Left cardiac atrium (tissue), 4 donors: ENCODE measurements around the gene FRS2. TPM values are rescaled to one million over a fixed set of nuclear protein-coding genes. Genes with fewer than 3 reads are reported as not detected.
A peak's percentile ranks its signal among the peaks of the same experiment; 100 is the strongest.
"Not testable (repeated sequence)": the region's sequence is repeated elsewhere in the genome, so short reads cannot be mapped to it uniquely, and the experiment has no call there.

Source experiments
- ATAC-seq, 2 donors: fragments of 200-7000 bp; cut with Tn5 transposase; one replicate each; pipeline ENCODE4 v1.9.1; 2020; ENCODE audit warnings: mild to moderate bottlenecking in 2 of 2, moderate library complexity in 2 of 2
- DNase-seq: peaks from one replicate; pipeline ENCODE4 v3.0.0-alpha.2; 2020
- intact Hi-C, 2 donors: fragments of 100-400 bp; cut with DNase I; formaldehyde crosslinking; loops; one replicate each; pipeline versions ENCODE4 v1.14.1 to v1.15.1; 2022 to 2023
- long read RNA-seq: library from polyadenylated mRNA; unstranded; transcript quantifications from one replicate; pipeline ENCODE4 v2.0.0, GENCODE V29; 2021
- total RNA-seq, 2 donors: library from RNA; stranded (reverse); fragmentation: NEBNext Ultra II Directional; extraction: Animal tissue kit (Norgen Biotek cat#: 25700); gene quantifications; one replicate each; pipeline ENCODE4 v1.2.1, GENCODE V29; 2021
- donor health status: DM: no; HTN: yes; CAD: no.
- donor health status: DM: no; HTN: yes; CAD: no; lungs with severe emphysema.
- donor health status: DM: yes; HTN: yes; CAD: no.
- donor health status: Dilated cardiomyopathy.

Gene FRS2
- 10 to 100 TPM; 21.3 to 30.7 TPM for total RNA-seq
- long read RNA-seq, partial matches to known transcripts, result 2 of 4 reads
- long read RNA-seq, other reads (novel, unspliced or antisense), result 2 of 4 reads

DNA sequence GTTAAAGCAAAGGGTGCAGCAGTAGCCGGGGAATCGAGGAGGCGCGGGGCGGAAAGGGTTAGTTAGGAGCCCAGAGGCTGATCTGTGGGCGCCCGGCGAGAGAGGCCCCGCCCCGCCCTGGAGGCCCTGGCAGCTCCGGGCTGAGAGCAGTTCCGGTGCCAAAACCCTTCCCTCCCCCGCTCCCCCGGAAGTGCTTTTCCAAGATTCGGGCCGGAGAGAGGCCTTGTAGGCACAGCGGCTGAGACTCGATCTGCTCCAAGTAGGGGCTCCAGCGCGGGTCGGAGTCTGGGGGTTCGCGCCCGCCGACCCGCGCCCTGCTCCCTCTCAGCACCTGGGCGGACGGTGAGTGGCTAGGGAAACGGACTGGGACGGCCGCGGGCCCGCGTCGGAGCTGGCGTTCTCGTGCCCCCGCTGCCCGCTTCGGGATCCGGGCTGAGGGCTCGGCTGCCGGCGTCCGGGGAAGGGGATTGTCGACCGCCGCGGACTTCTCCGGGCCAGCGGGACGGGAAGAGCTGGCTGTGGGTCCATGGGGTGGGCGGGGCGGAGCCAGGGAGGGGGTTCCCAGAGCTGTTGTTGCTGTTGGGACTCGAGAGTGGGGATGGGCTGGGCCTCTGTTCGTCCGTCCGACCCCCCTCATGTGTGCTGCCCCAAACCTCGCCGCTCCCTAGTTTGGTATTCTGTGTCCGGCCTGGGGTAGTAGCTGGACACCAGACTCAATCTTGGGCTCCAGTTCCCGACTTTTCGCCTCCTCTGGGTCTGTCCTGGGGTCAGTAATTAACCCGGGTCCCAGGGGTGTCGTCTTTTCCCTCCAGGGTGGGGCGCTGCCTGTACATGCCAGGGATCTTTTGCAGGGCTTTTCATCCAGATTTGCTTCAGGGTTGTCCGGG is at the start of gene FRS2:
Gene FRS2 (plus strand): TSS at position 200 of the 887 bp plus-strand sequence. CDS start 98,643 bp downstream, outside the sequence.
- ATAC-seq, result peak; percentile 99
- DNase-seq, result peak; percentile 93
- intact Hi-C loops, result loop anchor here in 1 of 2 donors (2.0 to 5.0 kb wide), 2 partner anchors 38 to 100 kb away; no protein-coding TSS in a partner anchor

DNA sequence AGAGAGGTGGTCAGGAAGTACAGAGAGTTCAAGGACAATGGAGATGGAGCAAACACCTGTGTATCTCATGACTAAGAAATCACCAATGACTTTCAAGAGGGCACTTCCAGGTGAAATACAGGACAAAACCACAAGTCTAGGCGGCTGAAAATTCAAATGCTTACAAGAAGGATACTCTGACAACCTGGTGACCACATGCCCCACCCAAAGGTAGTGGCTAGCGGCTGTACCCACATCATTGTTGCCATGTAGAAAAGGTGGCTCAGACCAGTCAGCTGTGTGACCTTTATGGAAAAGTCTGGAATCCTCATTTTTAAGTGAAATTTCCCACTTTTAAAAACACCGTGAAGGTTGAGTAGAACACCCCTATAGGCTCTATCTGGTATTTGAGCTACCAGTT is 48.6 kb upstream of the FRS2 start:
- no peak for ATAC-seq
- intact Hi-C loops, result no loop called here
- DNase-seq, result no peak

GRCh38 chr12:69423037-69423905 is 46.9 kb upstream of the FRS2 start:
- DNase-seq (no peak), ATAC-seq (no peak)
- intact Hi-C loops, result no loop called here

DNA sequence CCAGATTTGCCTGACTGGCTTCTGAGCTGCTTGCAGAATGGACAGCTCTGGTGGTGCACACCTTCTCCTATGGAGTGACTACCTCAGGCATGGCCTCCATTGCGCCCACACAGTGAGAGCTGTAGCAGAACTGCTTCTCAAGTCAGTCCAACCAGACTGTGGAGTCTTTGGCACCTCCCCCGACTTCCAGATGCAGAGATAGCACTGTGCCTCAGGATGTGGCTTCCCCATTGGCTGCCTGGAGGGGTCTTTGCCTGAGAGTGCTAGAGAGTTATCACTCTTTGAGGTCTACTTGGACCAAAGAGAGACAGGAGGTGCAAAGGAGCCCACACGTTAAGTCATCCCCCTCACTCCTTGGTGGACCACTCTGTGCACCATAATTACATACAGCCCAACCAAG is 44.8 kb upstream of the FRS2 start:
- ATAC-seq, result no peak
- intact Hi-C loops, result no loop called here

GRCh38 chr12:69428351-69429073 is 41.7 kb upstream of the FRS2 start:
- intact Hi-C loops, result no loop called here
- DNase-seq (no peak), ATAC-seq (peak in 1 of 2 donors; percentile 56)

More for the DNA sequence above, 44.8 kb upstream of the FRS2 start:
- DNase-seq, result no peak

DNA sequence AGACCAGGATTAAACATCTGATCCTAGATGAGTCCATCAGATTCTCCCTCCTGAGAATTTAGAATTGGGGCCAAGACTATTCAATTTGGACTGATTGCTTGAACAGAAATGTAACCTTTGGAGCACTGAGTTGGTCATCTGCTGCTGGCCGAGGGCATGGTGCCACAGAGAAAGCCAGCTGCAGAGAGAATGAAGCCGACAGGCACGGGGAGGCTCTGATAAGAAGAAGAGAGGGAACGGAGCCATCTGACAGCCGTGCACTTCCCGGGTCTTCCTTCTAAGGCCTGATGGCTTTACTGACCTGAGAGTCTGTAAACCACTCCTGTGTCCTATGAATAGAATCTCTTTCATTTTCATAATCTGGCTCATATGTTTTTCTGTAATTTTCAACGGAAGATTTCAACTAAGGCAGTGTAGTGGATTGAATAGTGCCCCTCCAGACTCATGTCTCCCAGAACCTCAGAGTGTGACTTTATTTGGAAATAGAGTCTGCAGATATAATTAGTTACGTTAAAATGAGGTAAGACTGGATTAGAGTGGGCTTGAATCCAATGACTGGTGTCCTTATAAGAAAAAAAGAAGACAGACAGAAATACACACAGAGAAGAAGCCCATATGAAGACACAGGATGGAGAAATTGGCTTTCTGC is 39.1 kb upstream of the FRS2 start:
- intact Hi-C loops, result loop anchor here in 1 of 2 donors (5.0 kb wide), 1 partner anchor 41 kb away; the partner anchor contains the start of gene FRS2
- ATAC-seq, result peak; percentile 83 to 91
- peak; percentile 41 for DNase-seq

DNA sequence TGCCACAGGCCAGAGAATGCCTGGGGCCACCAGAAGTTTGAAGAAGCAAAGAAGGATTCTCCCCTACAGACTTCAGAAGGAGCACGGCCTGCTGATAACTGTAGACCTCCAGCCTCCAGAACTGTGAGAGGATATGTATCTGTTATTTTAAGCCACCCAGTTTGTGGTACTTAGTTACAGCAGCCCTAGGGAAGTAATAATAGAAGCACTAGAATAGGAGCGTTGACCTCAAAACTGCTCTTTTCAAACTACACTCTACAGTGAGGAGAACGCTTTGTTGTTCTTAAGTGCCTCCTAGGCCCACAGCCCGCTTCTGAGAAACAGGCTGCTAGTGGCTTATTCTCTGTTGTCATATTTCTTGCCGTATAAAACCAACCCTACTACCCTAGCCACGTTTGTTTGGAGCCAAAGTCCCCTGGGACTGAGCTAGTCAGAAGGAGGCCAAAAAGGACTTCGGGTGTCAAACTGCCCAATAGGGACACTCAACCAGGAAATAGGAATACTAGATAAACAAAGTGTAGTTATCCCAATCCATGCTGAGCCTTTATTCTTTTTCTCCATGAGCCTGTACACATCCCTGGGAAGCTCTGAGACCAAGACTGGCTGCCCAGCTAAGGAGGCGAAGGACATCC is 38.5 kb upstream of the FRS2 start:
- ATAC-seq (peak; percentile 68 to 71), DNase-seq (no peak)
- intact Hi-C loops, result loop anchor here in 1 of 2 donors (5.0 kb wide), 1 partner anchor 41 kb away; the partner anchor contains the start of gene FRS2

GRCh38 chr12:69433653-69434052 is 36.5 kb upstream of the FRS2 start:
- no peak for DNase-seq
- ATAC-seq, result no peak
- intact Hi-C loops, result loop anchor here in 1 of 2 donors (5.0 kb wide), 1 partner anchor 39 kb away; the partner anchor contains the start of gene FRS2

DNA sequence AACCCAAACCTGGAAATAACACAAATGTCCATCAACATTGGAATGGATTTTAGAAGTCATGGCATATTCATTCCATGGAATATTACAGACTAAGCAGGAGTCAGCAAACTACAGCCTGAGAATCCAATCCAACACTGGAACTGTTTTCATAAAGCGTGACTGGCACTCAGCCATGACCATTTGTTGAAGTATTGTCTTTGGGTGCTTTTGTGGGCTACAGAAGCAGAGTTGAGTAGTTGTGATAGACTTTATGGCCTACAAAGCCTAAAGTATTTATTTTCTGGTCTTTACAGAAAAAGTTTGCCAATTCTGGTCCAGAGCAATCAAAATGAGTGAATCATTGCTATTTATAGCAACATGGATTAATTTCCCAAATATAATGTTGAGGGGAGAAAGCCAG is 34.5 kb upstream of the FRS2 start:
- intact Hi-C loops, result no loop called here
- DNase-seq (no peak), ATAC-seq (no peak)

GRCh38 chr12:69437073-69437472 is 33.1 kb upstream of the FRS2 start:
- DNase-seq (no peak), ATAC-seq (no peak)
- intact Hi-C loops, result no loop called here

DNA sequence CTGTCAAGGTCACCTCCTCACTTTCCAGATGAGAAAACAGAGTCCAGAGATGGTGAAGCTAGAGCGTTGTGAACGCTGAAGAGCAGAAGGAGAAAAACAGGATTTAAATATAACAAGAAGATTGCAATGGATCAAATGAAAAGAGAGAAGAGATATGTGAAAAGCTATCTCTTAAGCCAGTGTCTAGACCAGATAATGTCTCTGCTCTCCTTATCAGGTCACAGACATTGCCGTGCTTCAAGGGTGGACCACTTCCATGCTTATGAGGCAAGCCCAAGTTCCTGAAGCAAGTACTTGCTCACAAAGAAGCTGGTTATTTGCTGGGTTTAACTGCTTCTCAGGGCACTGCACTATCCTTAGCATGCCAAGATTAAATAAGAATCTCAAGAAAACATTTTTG is 31.6 kb upstream of the FRS2 start:
- no peak for DNase-seq
- intact Hi-C loops, result no loop called here
- no peak for ATAC-seq

DNA sequence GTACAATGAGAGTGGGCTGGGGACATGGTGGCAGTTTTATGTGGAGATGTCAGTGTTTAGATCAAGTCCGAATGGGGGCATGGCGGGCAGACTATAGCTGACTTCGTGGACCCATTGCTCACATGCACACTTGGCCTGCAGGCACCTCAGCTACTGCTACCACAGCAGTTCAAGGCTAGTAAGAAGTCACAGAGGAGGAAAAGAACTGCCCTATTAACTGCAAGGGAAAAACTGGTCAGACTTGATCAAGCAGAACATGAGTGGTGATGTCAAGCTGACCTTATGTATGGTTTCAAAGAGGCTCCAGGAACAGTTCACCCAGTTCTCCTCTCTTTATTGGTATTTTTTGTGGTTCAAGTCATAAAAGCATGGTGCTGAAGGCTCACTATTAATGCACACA is 30.2 kb upstream of the FRS2 start:
- no peak for ATAC-seq

DNA sequence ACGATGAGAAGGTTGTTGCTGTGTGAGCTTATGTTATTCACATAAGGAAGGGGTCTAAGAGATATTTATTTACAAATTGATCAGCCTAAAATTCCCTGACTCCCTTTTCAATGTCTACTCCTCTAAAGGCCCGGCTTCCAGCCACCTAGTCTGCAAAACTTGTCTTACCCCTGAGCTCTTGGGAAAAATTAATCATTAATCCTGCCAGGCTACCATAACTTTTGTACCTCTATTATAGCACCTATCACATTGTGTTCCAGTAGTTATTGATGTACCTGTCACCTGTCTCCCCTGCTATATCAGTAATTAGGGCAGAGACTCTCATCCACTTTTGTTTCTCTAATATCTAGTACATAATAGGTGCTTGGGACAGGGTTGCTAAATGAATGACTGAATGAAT is 29.3 kb upstream of the FRS2 start:
- intact Hi-C loops, result no loop called here
- no peak for ATAC-seq

More for the DNA sequence above, 30.2 kb upstream of the FRS2 start:
- DNase-seq, result no peak
- intact Hi-C loops, result no loop called here

GRCh38 chr12:69442894-69443293 is 27.3 kb upstream of the FRS2 start:
- ATAC-seq (no peak), DNase-seq (no peak)
- intact Hi-C loops, result no loop called here

More for the DNA sequence above, 29.3 kb upstream of the FRS2 start:
- DNase-seq, result no peak

GRCh38 chr12:69443916-69444315 is 26.3 kb upstream of the FRS2 start:
- intact Hi-C loops, result no loop called here
- DNase-seq (no peak), ATAC-seq (no peak)

DNA sequence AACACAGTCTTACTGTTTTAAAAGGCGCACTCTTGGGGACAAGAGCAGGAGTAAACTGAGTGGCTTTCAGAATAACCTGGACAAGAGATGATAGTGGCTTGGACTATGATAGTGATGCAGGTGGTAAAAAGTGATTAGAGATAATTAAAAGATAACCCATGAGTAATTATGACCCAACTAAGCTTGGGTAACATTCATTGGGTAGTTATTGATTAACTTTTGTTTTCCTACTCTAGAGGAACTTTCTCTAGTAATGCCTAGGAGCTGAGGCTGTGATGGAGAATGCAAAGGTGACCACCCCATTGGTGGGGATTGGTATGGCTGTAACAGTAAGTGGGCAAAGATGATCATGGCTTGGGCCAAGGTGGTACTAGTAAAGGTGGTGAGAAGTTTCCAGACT is 22.3 kb upstream of the FRS2 start:
- intact Hi-C loops, result no loop called here
- DNase-seq (no peak), ATAC-seq (no peak)

- DNase-seq, intact Hi-C loops, ATAC-seq: not testable (repeated sequence)
These were observed 17.5 kb upstream of the FRS2 start for GRCh38 chr12:69452598-69453132.

GRCh38 chr12:69456239-69456638 is 13.9 kb upstream of the FRS2 start:
- ATAC-seq, result no peak
- no peak for DNase-seq
- intact Hi-C loops, result no loop called here
